HL-60/S4 treated with retinoic acid at 250 ng/mL for 4 days and 3 days (cell line): ENCODE results near the gene GET4.
"Not testable (repeated sequence)": the region's sequence is repeated elsewhere in the genome, so short reads cannot be mapped to it uniquely, and the experiment has no call there.

Experiments
- in situ Hi-C: fragments of 300-500 bp; cut with MboI; formaldehyde crosslinking; loops from 2 replicates; pipeline ENCODE4 v1.7.0; 2022; ENCODE audit warnings: low sequenced_read_pairs

The GET4 gene

GRCh38 chr7:868189-868486 lies 8.2 kb upstream of the GET4 start:
- in situ Hi-C loops = no loop called here

- in situ Hi-C loops = no loop called here
Observed at GRCh38 chr7:869348-869747, 7.0 kb upstream of the GET4 start.

- in situ Hi-C loops = no loop called here
Observed at GRCh38 chr7:871900-872537, 4.3 kb upstream of the GET4 start.

GRCh38 chr7:872685-873084 lies 3.7 kb upstream of the GET4 start:
- in situ Hi-C loops = not testable (repeated sequence)

DNA sequence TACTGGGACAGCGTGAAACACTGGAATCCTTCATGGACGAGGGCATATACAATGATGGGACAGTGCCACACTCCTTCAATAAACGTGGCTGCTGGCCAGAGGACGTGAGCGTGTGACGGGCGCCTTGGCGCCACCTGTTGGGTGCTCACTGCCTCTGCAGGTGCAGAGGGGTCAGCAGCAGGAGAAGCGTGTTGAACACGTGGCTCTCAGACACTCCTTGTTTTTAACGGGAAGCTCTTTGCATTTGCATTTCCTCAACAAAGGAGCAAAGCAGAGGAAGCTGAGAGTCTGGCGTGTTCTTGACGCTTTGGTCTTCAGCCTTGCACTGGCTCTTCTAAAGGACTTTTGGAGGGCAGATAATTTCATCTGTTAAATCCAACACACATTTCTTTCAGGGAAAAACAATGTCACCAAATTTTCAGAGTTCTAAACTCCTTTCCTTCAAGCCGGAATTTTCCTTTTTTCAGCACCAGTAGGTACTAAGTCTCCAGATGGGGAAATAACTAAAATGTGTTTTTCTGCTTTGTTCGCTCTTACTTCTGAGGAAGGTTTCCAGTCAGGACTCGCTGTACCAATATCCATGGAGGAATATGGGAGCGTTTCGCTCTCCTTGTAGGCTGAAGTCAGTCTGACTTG lies 2.9 kb upstream of the GET4 start:
- in situ Hi-C loops = no loop called here

- in situ Hi-C loops = no loop called here
Observed at GRCh38 chr7:874031-874749, 2.2 kb upstream of the GET4 start.

GRCh38 chr7:875051-875450 lies 1.3 kb upstream of the GET4 start:
- in situ Hi-C loops = no loop called here

DNA sequence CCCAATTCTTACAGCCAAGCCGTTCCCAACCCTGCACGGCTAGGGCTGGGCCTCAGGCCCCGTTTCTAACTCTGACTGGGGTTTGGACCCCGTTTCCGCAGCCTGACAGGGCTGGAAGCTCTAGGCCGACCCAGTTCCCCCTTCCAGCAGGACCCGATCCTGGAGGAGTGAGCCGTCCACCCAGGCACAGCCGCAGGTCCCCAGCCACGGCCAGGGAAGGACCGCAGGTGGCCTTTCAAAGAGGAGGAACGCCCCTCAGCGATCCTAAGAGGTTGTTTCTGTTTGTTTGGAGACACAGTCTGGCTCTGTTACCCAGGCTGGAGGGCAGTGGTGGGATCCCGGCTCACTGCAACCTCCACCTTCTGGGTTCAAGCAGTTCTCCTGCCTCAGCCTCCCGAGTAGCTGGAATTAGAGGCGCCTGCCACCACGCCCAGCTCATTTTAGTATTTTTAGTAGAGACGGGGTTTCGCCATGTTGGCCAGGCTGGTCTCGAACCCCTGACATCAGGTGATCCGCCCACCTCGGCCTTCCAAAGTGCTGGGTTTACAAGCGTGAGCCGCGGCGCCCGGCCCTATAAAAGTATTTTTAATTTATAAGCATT lies 778 bp upstream of the GET4 start:
- in situ Hi-C loops = no loop called here

- in situ Hi-C loops = no loop called here
Observed at GRCh38 chr7:876972-877311, 588 bp downstream of the GET4 start.

- in situ Hi-C loops = no loop called here
Observed at GRCh38 chr7:877312-878232, 1.2 kb downstream of the GET4 start.

- in situ Hi-C loops = no loop called here
Observed at GRCh38 chr7:879093-879492, 2.7 kb downstream of the GET4 start.

GRCh38 chr7:879706-880105 lies 3.4 kb downstream of the GET4 start:
- in situ Hi-C loops = no loop called here

- in situ Hi-C loops = no loop called here
Observed at GRCh38 chr7:880450-880849, 4.1 kb downstream of the GET4 start.

DNA sequence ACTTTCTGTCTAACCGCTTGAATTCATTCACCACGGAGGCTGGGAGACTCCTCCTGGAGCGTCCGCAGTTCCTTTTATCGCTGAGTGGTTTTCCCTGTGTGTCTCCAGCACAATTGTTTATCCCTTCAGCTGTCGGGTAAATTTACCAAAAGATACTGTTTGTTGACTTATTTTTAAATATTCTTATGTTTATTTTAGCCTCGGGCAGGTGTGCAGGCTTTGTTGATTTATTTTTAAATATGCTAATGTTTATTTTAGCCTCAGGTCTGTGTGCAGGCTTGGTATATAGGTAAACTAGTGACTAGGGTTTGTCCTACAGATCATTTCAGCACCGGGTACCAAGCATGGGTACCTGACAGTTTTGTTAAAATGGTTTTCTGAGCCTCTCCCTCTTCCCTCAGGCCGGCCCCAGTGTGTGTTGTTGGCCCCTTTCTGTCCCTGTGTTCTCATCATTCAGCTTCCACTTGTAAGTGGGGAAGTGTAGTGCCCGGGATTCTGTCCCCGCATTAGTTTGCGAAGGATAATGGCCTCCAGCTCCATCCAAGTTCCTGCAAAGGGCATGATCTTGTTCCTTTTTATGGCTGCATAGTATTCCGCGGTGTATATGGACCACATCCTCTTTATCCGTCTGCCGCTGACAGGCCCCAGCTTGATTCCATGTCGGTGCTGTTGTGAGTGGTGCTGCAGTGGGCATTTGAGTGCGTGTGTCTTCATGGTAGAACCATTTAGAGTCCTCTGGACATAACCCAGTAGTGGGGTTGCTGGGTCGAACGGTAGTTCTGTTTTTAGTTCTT lies 5.3 kb downstream of the GET4 start:
- in situ Hi-C loops = no loop called here

GRCh38 chr7:882336-883035 lies 6.1 kb downstream of the GET4 start:
- in situ Hi-C loops = no loop called here

DNA sequence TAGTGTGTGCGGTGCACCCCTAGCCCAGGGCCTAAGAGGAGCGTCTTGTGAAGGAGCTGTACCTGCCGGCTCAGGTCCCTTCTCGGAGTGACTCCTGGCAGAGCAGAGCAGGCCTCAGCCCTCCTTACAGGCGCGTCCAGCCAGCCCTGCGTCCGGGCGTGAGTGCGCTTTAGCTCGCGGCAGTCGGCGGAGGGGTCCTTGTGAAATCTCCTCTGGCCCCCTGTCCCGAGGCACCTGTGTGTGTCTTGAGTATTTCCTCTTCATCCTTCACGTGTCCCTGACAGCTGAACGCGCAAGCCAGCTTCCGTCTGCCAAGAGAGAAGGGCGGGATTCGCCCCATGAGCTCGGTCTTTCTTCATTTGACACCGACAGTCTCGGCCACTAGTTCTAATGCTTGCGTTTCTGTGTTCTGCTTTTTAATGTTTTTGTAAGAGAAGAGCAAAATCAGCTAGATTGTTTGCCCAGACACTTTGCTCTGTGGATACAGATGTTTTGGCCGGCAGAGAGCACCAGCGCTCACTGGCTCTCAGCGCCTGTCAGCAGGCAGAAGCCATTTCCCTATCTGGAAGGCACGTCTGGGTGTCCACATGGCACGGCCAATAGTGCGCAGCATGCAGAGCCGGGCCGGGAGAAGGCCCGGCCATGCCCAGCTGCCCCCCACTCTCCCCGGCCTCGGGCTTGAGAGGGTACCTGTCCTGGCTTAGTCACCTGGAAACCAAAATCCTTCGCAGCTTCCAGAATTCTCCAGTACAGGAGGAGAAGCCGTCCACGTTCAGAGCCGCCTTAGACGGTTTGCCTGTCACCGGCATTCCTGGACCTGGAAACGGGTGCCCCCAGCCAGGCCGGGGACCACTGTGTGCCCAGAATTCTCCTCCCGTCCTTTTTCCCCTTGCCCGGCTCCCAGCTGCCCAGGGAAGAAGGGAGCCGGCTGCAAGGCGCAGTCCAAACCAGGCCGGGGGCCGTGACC lies 7.0 kb downstream of the GET4 start:
- in situ Hi-C loops = no loop called here

GRCh38 chr7:884191-885003 lies 8.0 kb downstream of the GET4 start:
- in situ Hi-C loops = no loop called here
